IMR-90 (cell line): ENCODE results near the gene EML1. TPM values are rescaled to one million over a fixed set of nuclear protein-coding genes. Genes with fewer than 3 reads are reported as not detected.

Experiments used
- ATAC-seq: fragments of 200-7000 bp; cut with Tn5 transposase; 2 replicates; pipeline ENCODE4 v1.9.1; 2020; ENCODE audit warnings: low read depth, mild to moderate bottlenecking, moderate library complexity
- BruUV-seq: library from RNA; stranded (reverse); fragments of 400-500 nt; replicated peaks from 2 replicates; lab custom pipeline; 2021; lab: Mats Ljungman, UMichigan
- CTCF ChIA-PET: fragments of 300-600 bp; formaldehyde crosslinking; extraction: SDS; loops from one replicate; lab custom pipeline; 2021; ENCODE audit warnings: antibody characterized with exemption; lab: Yijun Ruan, JAX
- POLR2A ChIA-PET: fragments of 300-600 bp; sonication (Branson Sonifier 250); formaldehyde crosslinking; loops from one replicate; lab custom pipeline; 2022; ENCODE audit warnings: antibody characterized with exemption; ENCODE audit not compliant: unreplicated experiment; lab: Charles Lee
- DNase-seq: peaks from one replicate; pipeline ENCODE4 v3.0.0; 2013
- H2AFZ ChIP-seq: replicated peaks from 2 replicates; pipeline ENCODE3; 2013; ENCODE audit warnings: low read length, mild to moderate bottlenecking; ENCODE audit not compliant: poor library complexity
- H2AK5ac ChIP-seq: 2 replicates; pipeline ENCODE4 v1.6.1; 2013; ENCODE audit warnings: low read depth, low read length, inconsistent platforms
- H2AK9ac ChIP-seq: replicated peaks from 2 replicates; pipeline ENCODE3; 2013; ENCODE audit warnings: mild to moderate bottlenecking, low read depth, low read length, moderate library complexity; ENCODE audit not compliant: poor library complexity
- H2BK120ac ChIP-seq: 2 replicates; pipeline ENCODE4 v1.6.1; 2013; ENCODE audit warnings: low read depth, low read length, inconsistent platforms
- H2BK15ac ChIP-seq: 3 replicates; pipeline ENCODE4 v1.6.1; 2013; ENCODE audit warnings: low read depth, low read length, inconsistent platforms
- H2BK20ac ChIP-seq: 2 replicates; pipeline ENCODE4 v1.6.1; 2013; ENCODE audit warnings: low read depth, mild to moderate bottlenecking, inconsistent platforms, low read length, moderate library complexity
- H2BK5ac ChIP-seq: 2 replicates; pipeline ENCODE4 v1.6.1; 2013; ENCODE audit warnings: mild to moderate bottlenecking, low read depth, low read length, inconsistent platforms; ENCODE audit not compliant: poor library complexity, severe bottlenecking
- H3K14ac ChIP-seq: replicated peaks from 2 replicates; pipeline ENCODE4 v1.6.1; 2013; ENCODE audit warnings: low read depth, low read length, inconsistent platforms
- H3K18ac ChIP-seq: 2 replicates; pipeline ENCODE4 v1.6.1; 2013; ENCODE audit warnings: low read depth, low read length, control low read depth
- H3K23ac ChIP-seq: 2 replicates; pipeline ENCODE4 v1.6.1; 2013; ENCODE audit warnings: low read depth, low read length, inconsistent platforms
- H3K27ac ChIP-seq: 2 replicates; pipeline ENCODE4 v1.5.1; 2013; ENCODE audit warnings: mild to moderate bottlenecking, control low read depth, low read length; ENCODE audit not compliant: insufficient read depth
- H3K27me3 ChIP-seq: 2 replicates; pipeline ENCODE4 v1.6.1; 2013; ENCODE audit warnings: low read length; ENCODE audit not compliant: control insufficient read depth, insufficient read depth
- H3K36me3 ChIP-seq: 2 replicates; pipeline ENCODE4 v1.6.1; 2013; ENCODE audit warnings: low read length, mixed read lengths; ENCODE audit not compliant: control insufficient read depth, insufficient read depth
- H3K4ac ChIP-seq: 2 replicates; pipeline ENCODE4 v1.6.1; 2013; ENCODE audit warnings: low read depth, low read length, inconsistent platforms
- H3K4me1 ChIP-seq: 2 replicates; pipeline ENCODE4 v1.6.1; 2013; ENCODE audit warnings: low read length, mixed read lengths; ENCODE audit not compliant: control insufficient read depth, insufficient read depth
- H3K4me2 ChIP-seq: 2 replicates; pipeline ENCODE4 v1.6.1; 2013; ENCODE audit warnings: low read depth, mild to moderate bottlenecking, control low read depth, low read length, moderate library complexity
- H3K4me3 ChIP-seq: 2 replicates; pipeline ENCODE4 v1.5.1; 2013; ENCODE audit warnings: low read depth, mild to moderate bottlenecking, control low read depth, low read length, moderate library complexity; ENCODE audit not compliant: insufficient read depth
- H3K56ac ChIP-seq: 2 replicates; pipeline ENCODE4 v1.6.1; 2013; ENCODE audit warnings: low read length, inconsistent platforms; ENCODE audit not compliant: insufficient read depth; ENCODE audit errors: extremely low read depth
- H3K79me1 ChIP-seq, 2 experiments: 2 replicates each; pipeline ENCODE4 v1.6.1; 2013; ENCODE audit warnings: low read length in 2 of 2, inconsistent platforms in 1 of 2, low read depth in 1 of 2
- H3K9ac ChIP-seq: 2 replicates; pipeline ENCODE4 v1.6.1; 2013; ENCODE audit warnings: low read depth, low read length, control low read depth
- H3K9me1 ChIP-seq: 2 replicates; pipeline ENCODE4 v1.6.1; 2013; ENCODE audit warnings: low read length, inconsistent platforms; ENCODE audit not compliant: insufficient read depth
- H3K9me3 ChIP-seq: 2 replicates; pipeline ENCODE4 v1.6.1; 2013; ENCODE audit warnings: low read length; ENCODE audit not compliant: control insufficient read depth, insufficient read depth
- H4K20me1 ChIP-seq: 2 replicates; pipeline ENCODE4 v1.6.1; 2013; ENCODE audit warnings: low read length, inconsistent platforms; ENCODE audit not compliant: insufficient read depth
- H4K5ac ChIP-seq: 2 replicates; pipeline ENCODE4 v1.6.1; 2013; ENCODE audit warnings: mild to moderate bottlenecking, low read depth, low read length, control low read depth
- H4K8ac ChIP-seq, 2 experiments: 2 replicates each; pipeline ENCODE4 v1.6.1; 2013; ENCODE audit warnings: low read depth in 2 of 2, low read length in 2 of 2, control low read depth in 1 of 2, inconsistent platforms in 1 of 2
- H4K91ac ChIP-seq: 2 replicates; pipeline ENCODE4 v1.6.1; 2013; ENCODE audit warnings: low read depth, low read length, inconsistent platforms; ENCODE audit not compliant: insufficient read depth
- MXI1 ChIP-seq: IDR thresholded peaks from 2 replicates; pipeline ENCODE4 v1.6.1; 2012; ENCODE audit warnings: low read depth, mild to moderate bottlenecking, low read length, moderate library complexity, borderline replicate concordance
- POLR2A ChIP-seq: IDR thresholded peaks from 2 replicates; pipeline ENCODE4 v1.6.1; 2012; ENCODE audit warnings: mild to moderate bottlenecking, low read depth, low read length
- RAD21 ChIP-seq: IDR thresholded peaks from 2 replicates; pipeline ENCODE4 v1.6.1; 2012; ENCODE audit warnings: low read length, improper control_type of control experiment
- SMC3 ChIP-seq: fragments of 150-350 bp; IDR thresholded peaks from 2 replicates; pipeline ENCODE4 v1.6.1; 2016; ENCODE audit warnings: low read depth, mild to moderate bottlenecking, antibody characterized with exemption, low read length, moderate library complexity
- WGBS, 2 experiments: methylation state at CpG; one replicate each; pipeline versions ENCODE4 v1.1.5 to v1.1.7; 2013; ENCODE audit warnings: missing lambda C conversion rate in 2 of 2; ENCODE audit not compliant: insufficient read length in 1 of 2; ENCODE audit errors: extremely low coverage in 2 of 2; 5-methylcytosine and 5-hydroxymethylcytosine counted together
- dilution Hi-C: fragments of 300-500 bp; cut with HindIII; formaldehyde crosslinking; loops from one replicate; pipeline ENCODE4 v1.14.3; 2018; ENCODE audit warnings: low sequenced_read_pairs; ENCODE audit not compliant: unreplicated experiment
- in situ Hi-C: fragments of 300-500 bp; cut with MboI; formaldehyde crosslinking; loops from 3 replicates; pipeline ENCODE4 v1.14.3; 2019; ENCODE audit warnings: low sequenced_read_pairs, inconsistent platforms, mixed read lengths
- intact Hi-C: fragments of 100-400 bp; cut with micrococcal nuclease; formaldehyde crosslinking; loops from 2 replicates; pipeline ENCODE4 v1.10.0; 2022
- polyA plus RNA-seq, 3 experiments: library from polyadenylated mRNA; depleted of rRNA; stranded (reverse); fragments of >200 nt; gene quantifications; 2 replicates each; pipeline ENCODE4 v1.2.3, GENCODE V29; 2012; ENCODE audit warnings: low replicate concordance in 1 of 3
- total RNA-seq: library from RNA; depleted of rRNA; stranded (reverse); fragments of >200 nt; gene quantifications from 2 replicates; pipeline ENCODE4 v1.2.3, GENCODE V29; 2012

Gene EML1
- total and polyA plus RNA-seq, 2 of the 4 experiments (the other 2 are of a cell fraction): 14.0 to 42.3 TPM

DNA sequence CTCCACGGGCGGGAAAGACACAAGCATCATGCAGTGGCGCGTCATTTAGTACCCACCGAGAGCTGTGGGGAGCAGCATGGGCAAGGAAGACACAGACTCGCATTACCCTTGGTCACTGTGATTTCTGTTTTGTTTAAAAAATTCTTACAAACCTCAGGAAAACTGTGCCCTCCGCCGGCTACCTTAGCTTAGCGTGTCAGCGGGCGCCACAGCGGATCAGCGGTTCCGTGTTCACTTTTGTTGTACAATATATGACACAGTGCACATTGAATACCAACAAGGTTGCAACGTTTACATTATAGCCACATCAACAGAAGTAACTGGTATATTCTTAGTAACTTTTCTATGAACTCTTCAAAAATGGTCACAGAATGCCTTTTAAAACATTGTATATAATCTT, 146.9 kb downstream of the EML1 start:
- no TSS peak for BruUV-seq
- Histone ChIP-seq H4K8ac (no peak overlapping the region), H2AK9ac (no peak overlapping the region), H3K4me1 (peaks cover 3% of the 10 kb centered on the region; the same call in 1 of the 2 replicates), H3K9ac (no peak overlapping the region), H2AFZ (no peak overlapping the region), H4K20me1 (no peaks in the 10 kb centered on the region), H2AK5ac (no peak overlapping the region), H3K27ac (no peak overlapping the region), H2BK15ac (no peak overlapping the region), H3K23ac (no peak overlapping the region), H4K91ac (no peak overlapping the region), H3K4me3 (no peak overlapping the region), H3K36me3 (peaks cover 43% of the 10 kb centered on the region), H2BK120ac (no peak overlapping the region), H3K14ac (no peak overlapping the region), H3K27me3 (no peaks in the 10 kb centered on the region), H3K18ac (no peak overlapping the region), H4K5ac (no peak overlapping the region), H3K4ac (no peak overlapping the region), H2BK20ac (no peak overlapping the region), H3K9me1 (no peaks in the 10 kb centered on the region), H3K56ac (no peak overlapping the region), H3K79me1 (no peaks in the 10 kb centered on the region), H2BK5ac (no peak overlapping the region), H3K4me2 (no peak overlapping the region), H3K9me3 (no peaks in the 10 kb centered on the region)
- ATAC-seq (no peak), DNase-seq (no peak)
- intact Hi-C loops (no loop called here), dilution Hi-C loops (no loop called here), in situ Hi-C loops (no loop called here)
- POLR2A ChIA-PET: no interaction called here
- CTCF ChIA-PET: no interaction called here
- 92% methylated on average over 7 of the region's 15 CpGs; no CpG with 5 or more reads in 1 of the 2 experiments for WGBS, 2 experiments
- TF ChIP-seq RAD21 (no peak), POLR2A (no peak), MXI1 (no peak), SMC3 (no peak)
